GM21717 (cell line): Measurements from ENCODE around the gene BASP1.
"Not testable (repeated sequence)": the region's sequence is repeated elsewhere in the genome, so short reads cannot be mapped to it uniquely, and the experiment has no call there.

Experiments
- ATAC-seq: cut with Tn5 transposase; IDR thresholded peaks from one replicate; pipeline ENCODE4 v1.9.1; 2021; ENCODE audit warnings: mild to moderate bottlenecking, moderate library complexity; ENCODE audit not compliant: unreplicated experiment

BASP1 gene

GRCh38 chr5:17282283-17283120 is 65.1 kb downstream of the BASP1 start:
- ATAC-seq: peak; percentile 97

GRCh38 chr5:17283121-17283415 is 65.6 kb downstream of the BASP1 start:
- no peak for ATAC-seq

GRCh38 chr5:17287501-17288155 is 70.2 kb downstream of the BASP1 start:
- no peak for ATAC-seq

- ATAC-seq: no peak
Observed at GRCh38 chr5:17288570-17288969, 71.1 kb downstream of the BASP1 start.

- no peak for ATAC-seq
Observed at GRCh38 chr5:17289681-17290539, 72.5 kb downstream of the BASP1 start.

- no peak for ATAC-seq
Observed at GRCh38 chr5:17290540-17290974, 73.1 kb downstream of the BASP1 start.

- ATAC-seq: no peak
Observed at GRCh38 chr5:17292434-17293015, 75.1 kb downstream of the BASP1 start.

GRCh38 chr5:17294639-17295311 is 77.3 kb downstream of the BASP1 start:
- ATAC-seq: no peak

GRCh38 chr5:17295671-17296070 is 78.2 kb downstream of the BASP1 start:
- ATAC-seq: no peak

- no peak for ATAC-seq
Observed at GRCh38 chr5:17302106-17302505, 84.7 kb downstream of the BASP1 start.

- no peak for ATAC-seq
Observed at GRCh38 chr5:17302604-17303003, 85.2 kb downstream of the BASP1 start.

- ATAC-seq: no peak
Observed at GRCh38 chr5:17304282-17304681, 86.9 kb downstream of the BASP1 start.

- ATAC-seq: no peak
Observed at GRCh38 chr5:17305017-17305416, 87.6 kb downstream of the BASP1 start.

GRCh38 chr5:17305964-17306725 is 88.7 kb downstream of the BASP1 start:
- ATAC-seq: no peak

- ATAC-seq: no peak
Observed at GRCh38 chr5:17306726-17307091, 89.3 kb downstream of the BASP1 start.

- not testable (repeated sequence) for ATAC-seq
Observed at GRCh38 chr5:17307440-17307839, 90.0 kb downstream of the BASP1 start.

- no peak for ATAC-seq
Observed at GRCh38 chr5:17308326-17309065, 91.1 kb downstream of the BASP1 start.

- ATAC-seq: no peak
Observed at GRCh38 chr5:17309462-17309861, 92.0 kb downstream of the BASP1 start.

- not testable (repeated sequence) for ATAC-seq
Observed at GRCh38 chr5:17310502-17310901, 93.1 kb downstream of the BASP1 start.
